ENCODE results near the gene RPL39. TPM values are rescaled to one million over a fixed set of nuclear protein-coding genes. Genes with fewer than 3 reads are reported as not detected.

RPL39 gene
- polyA plus RNA-seq, 1 donor from 2014 or later: 3,126 TPM

DNA sequence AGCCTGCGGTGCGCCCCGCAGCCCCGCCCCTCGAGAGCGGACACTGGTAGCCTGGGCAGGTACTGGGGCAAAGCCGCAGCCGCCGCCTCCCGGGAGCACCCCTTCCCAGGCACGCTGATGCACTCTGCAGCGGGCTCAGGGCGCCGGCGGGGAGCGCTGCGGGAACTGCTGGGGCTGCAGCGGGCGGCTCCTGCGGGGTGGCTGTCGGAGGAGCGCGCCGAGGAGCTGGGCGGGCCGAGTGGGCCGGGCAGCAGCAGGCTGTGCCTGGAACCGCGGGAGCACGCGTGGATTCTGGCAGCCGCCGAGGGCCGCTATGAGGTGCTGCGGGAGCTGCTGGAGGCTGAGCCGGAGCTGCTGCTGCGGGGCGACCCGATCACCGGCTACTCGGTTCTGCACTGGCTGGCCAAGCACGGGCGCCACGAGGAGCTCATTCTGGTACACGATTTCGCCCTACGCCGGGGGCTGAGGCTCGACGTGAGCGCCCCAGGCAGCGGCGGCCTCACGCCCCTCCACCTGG, 32.6 kb downstream of the RPL39 start:
- Histone ChIP-seq H3K9ac (ENCODE audit: low read length) (peak overlapping the region; percentile 26), H3K4me3 (ENCODE audit: low read length) (peak overlapping the region; percentile 65), H4K20me1 (ENCODE audit: insufficient read depth) (no peaks in the 10 kb centered on the region), H3K79me2 (replicated peaks; ENCODE audit: insufficient read depth, low read length) (no peaks in the 10 kb centered on the region), H3F3A (ENCODE audit: insufficient read depth, low read length, poor library complexity, severe bottlenecking) (no peaks in the 10 kb centered on the region), H3K4me2 (ENCODE audit: low read length) (no peak overlapping the region), H3K36me3 (ENCODE audit: insufficient read depth, low read length) (no peaks in the 10 kb centered on the region), H3K9me3 (ENCODE audit: low read length) (no peaks in the 10 kb centered on the region), H2AFZ (ENCODE audit: low read depth, low read length) (no peak overlapping the region), H3K27ac (ENCODE audit: low read length) (no peak overlapping the region), H3K9me2 (ENCODE audit: insufficient read depth, low read length) (no peaks in the 10 kb centered on the region), H3K27me3 (ENCODE audit: insufficient read depth, low read depth, low read length) (peaks cover 34% of the 10 kb centered on the region)
- TF ChIP-seq EZH2 (IDR thresholded peaks at IDR 0.05; ENCODE audit: borderline replicate concordance, insufficient read depth, low read length, poor library complexity, severe bottlenecking) (no peak), RAD21 (conservative IDR thresholded peaks at IDR 0.05) (no peak), EP300 (conservative IDR thresholded peaks at IDR 0.05; ENCODE audit: poor library complexity, severe bottlenecking) (no peak), MXI1 (conservative IDR thresholded peaks at IDR 0.05; ENCODE audit: poor library complexity, severe bottlenecking) (peak; percentile 14), POLR2AphosphoS5 (IDR thresholded peaks at IDR 0.05) (no peak), CTCF (IDR thresholded peaks at IDR 0.05; ENCODE audit: poor library complexity, severe bottlenecking) (no peak), SMC3 (conservative IDR thresholded peaks at IDR 0.05; ENCODE audit: poor library complexity) (no peak), REST (IDR thresholded peaks at IDR 0.05; ENCODE audit: borderline replicate concordance) (no peak)

- Histone ChIP-seq H3K4me3 (ENCODE audit: low read length) (peak within 1 kb of the TSS; percentile 65), H3K36me3 (ENCODE audit: insufficient read depth, low read length) (no peaks in the 10 kb centered on the region), H3K9me3 (ENCODE audit: low read length) (no peaks in the 10 kb centered on the region), H3K79me2 (replicated peaks; ENCODE audit: insufficient read depth, low read length) (no peaks in the 10 kb centered on the region), H4K20me1 (ENCODE audit: insufficient read depth) (no peaks in the 10 kb centered on the region), H3K9me2 (ENCODE audit: insufficient read depth, low read length) (no peaks in the 10 kb centered on the region), H3K27ac (ENCODE audit: low read length) (no peak within 1 kb of the TSS), H3F3A (ENCODE audit: insufficient read depth, low read length, poor library complexity, severe bottlenecking) (no peaks in the 10 kb centered on the region), H2AFZ (ENCODE audit: low read depth, low read length) (no peak within 1 kb of the TSS), H3K27me3 (ENCODE audit: insufficient read depth, low read depth, low read length) (peaks cover 34% of the 10 kb centered on the region), H3K9ac (ENCODE audit: low read length) (peak within 1 kb of the TSS; percentile 26), H3K4me2 (ENCODE audit: low read length) (no peak within 1 kb of the TSS)
- TF ChIP-seq CTCF (IDR thresholded peaks at IDR 0.05; ENCODE audit: poor library complexity, severe bottlenecking) (no peak), MXI1 (conservative IDR thresholded peaks at IDR 0.05; ENCODE audit: poor library complexity, severe bottlenecking) (no peak), SMC3 (conservative IDR thresholded peaks at IDR 0.05; ENCODE audit: poor library complexity) (no peak), POLR2AphosphoS5 (IDR thresholded peaks at IDR 0.05) (no peak), TAF1 (IDR thresholded peaks at IDR 0.05; ENCODE audit: low read depth) (no peak), REST (IDR thresholded peaks at IDR 0.05; ENCODE audit: borderline replicate concordance) (no peak), EZH2 (IDR thresholded peaks at IDR 0.05; ENCODE audit: borderline replicate concordance, insufficient read depth, low read length, poor library complexity, severe bottlenecking) (no peak), EP300 (conservative IDR thresholded peaks at IDR 0.05; ENCODE audit: poor library complexity, severe bottlenecking) (no peak), RAD21 (conservative IDR thresholded peaks at IDR 0.05) (no peak)
Measured at GRCh38 chrX:119757979-119758730, 33.3 kb downstream of the RPL39 start, which contains the start of gene SOWAHD. TSS of gene SOWAHD (plus strand) at chrX:119758588. CDS start at chrX:119758668, 80 bp downstream.

Measured in neural cell (in vitro differentiated cells).